Epidermal melanocyte (primary cell): ENCODE measurements around the gene ZP1.

Source experiments
- DNase-seq: peaks from one replicate; pipeline ENCODE4 v3.0.0; 2011; ENCODE audit warnings: low spot score; ENCODE audit not compliant: insufficient read length

The ZP1 gene

GRCh38 chr11:60922906-60923305 lies 55.6 kb downstream of the ZP1 start:
- DNase-seq: no peak

DNA sequence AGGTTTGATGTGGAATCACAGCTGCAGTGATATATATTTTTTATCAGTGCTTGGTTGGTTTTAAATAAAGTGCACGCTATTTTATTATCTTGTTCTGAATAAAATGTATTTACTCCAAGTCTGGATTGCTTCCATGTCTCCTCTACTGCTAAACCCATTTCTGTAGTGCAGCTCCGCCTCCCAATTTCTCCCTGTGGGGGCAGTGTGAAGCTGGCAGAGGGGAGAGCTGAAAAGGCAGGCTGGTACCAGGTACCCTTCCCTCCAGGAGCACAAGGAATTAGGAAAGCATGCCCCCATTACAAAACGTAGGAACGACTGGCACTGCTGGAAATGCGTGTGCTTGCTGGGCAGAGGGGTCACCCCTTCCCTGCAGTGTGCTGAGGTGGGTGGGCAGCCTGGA lies 56.0 kb downstream of the ZP1 start:
- DNase-seq: no peak

DNA sequence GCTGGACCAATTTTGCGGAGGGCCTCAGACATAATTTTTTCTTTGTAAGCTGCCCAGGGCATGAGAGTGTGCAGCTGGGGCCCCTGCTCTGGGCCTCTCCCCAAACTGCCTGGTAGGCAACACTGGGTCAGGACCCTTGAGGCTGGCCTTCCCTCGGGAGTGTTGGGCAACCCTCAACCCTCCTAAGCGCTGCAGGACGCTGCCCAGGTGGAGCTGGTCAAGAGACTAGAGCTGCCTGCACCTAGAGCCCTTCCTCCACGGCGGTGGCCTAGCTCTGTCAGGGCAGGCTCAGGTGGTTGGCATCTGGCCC lies 56.4 kb downstream of the ZP1 start:
- DNase-seq: no peak

DNA sequence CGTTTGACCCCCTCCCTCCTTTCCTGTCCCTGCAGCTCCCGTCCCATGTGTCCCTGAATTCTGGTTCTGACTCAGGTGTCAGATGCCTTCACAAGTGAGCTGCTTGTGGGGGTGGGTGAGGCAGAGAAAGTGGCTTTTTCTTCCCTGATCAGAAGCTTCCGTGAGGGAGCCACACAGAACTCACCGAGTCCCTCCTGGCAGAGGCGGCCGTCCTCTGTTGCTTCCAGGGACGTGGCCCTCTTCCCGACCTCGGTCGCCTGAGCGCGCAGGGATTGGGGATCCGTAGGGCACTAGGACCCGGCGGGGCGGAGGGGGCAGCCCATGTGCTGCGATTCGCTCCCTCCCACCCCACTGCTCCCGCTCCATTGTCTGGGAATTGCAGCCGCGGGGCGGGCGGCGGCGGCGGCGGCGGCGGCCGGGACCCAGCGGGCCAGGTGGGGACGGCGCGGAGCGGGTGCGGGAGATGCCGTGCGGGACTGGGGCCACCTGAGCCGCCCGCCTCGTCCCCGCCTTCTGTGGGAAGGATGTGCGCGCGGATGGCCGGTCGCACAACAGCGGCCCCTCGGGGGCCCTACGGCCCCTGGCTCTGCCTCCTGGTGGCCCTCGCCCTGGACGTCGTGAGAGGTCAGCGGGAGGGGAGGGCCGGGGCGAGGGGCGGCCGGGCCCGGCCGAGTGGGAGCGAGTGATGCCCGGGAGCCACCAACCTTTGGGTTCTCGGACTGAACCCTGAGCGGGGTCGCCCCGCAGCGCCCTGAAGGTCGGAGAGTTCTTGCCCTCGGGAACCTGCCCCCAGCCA lies 57.0 kb downstream of the ZP1 start, which contains the start of gene TMEM132A:
TMEM132A (plus strand) TSS at position 351 of the 796 bp plus-strand sequence; CDS start at position 525, 174 bp downstream.
- DNase-seq: peak; percentile 95
